CD1c-positive myeloid dendritic cell (primary cell): ENCODE measurements around the gene ZSCAN26.

ENCODE experiments used
- DNase-seq: peaks from one replicate; pipeline ENCODE4 v3.0.0-alpha.2; 2016; ENCODE audit errors: extremely low spot score

ZSCAN26 gene

DNA sequence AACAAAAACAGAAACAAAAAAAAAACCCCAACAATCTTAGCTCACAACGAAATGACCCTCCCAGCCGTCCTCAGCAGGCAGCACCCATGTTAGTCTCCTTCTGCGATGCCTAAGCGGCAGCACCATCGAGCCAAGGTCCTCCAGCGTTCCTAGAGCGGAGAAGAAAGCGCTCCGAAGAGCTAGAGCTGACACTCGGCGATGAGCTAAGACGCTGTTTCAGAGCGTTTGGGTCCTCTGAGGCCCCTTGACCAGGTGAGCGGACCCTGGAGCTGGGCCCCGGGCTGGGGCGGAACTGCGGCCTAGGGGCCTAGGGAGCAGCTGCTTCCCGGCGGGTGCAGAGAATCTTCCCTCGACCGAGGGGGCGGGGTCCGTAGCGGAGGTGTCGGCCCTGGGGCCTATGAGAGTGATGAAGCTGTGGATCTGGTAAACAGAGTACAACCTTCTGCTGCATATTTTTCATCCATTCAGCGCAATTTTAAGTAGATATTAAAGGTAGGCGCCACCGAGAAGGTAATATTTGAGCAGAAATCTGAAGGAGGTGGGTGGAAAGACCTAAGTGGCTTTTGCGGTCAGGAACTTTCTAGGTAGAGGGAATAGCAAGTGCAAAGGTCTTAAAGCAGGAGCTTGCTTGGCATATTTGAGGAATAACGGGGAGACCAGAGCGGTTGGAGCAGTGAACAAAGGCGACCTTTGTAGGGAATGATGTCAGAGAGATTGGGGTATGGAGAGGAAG, at the start of gene ZSCAN26:
TSS of gene ZSCAN26 (plus strand) at position 182 of the 733 bp plus-strand sequence. CDS start 4,777 bp downstream, outside the sequence.
- peak; percentile 83 for DNase-seq

DNA sequence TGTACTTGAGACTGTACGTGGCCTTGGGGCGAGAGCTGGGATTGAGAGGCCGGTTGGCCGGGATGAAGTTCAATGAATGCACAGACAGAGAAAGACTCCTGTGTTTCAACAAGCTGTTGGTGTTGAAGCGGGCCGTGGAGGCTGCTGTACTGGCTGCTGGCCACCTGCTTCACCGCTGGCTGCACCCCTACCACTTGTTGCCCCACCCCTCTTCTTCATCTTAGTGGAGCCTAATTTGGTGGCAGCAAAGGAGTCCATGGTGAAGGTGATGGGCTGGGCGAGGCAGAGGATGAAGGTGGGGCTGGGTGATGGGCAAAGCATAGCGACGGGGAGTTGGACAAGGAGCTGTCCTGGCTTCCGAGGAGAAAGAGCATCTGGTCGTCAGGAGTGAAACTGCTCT, 49.1 kb upstream of the ZSCAN26 start:
- no peak for DNase-seq

DNA sequence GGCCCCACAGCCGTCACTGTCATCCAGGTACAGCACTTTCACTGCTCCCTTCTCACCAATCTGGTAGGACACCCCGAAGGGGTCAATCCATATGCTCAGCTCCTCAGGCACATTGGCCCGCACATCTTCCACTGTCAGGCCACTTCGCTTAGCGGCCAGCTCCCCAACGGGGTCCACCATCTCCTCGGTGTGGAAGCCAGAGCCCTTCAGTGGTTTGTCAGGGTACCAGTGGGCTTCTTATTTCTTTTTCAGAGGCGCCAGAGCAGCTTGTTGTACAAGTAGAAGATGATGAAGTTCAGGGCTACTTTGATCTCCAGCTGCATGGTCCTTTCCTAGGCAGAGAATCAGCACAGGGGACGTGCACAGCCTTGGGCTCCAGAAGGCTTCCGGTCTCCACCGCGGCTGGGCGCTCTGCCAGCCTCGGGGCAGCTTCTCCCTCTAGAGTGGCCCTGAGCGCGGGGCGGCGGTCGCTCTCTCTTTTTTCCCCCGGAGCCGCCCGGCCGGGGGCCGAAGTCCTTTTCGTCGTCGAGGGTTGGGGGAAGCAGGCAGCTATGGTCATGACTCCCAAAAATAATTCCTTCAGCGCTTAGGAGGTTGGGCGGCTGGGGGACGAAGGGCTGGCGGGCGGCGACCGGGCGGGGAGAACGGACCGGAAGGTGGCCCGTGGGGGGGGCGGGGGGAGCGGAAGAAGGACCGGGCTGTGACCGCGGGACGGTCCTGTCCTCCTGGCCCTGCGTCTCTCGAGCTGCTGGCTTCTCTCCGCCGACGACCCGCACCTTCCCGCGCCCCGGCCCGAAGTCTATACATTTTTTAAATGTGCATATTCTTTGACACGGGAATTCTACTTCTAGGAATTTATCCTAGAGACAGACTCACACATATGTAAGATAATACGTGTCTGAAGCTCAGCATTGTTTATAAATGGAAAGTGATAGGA, 48.4 kb upstream of the ZSCAN26 start:
- peak; percentile 57 for DNase-seq

DNA sequence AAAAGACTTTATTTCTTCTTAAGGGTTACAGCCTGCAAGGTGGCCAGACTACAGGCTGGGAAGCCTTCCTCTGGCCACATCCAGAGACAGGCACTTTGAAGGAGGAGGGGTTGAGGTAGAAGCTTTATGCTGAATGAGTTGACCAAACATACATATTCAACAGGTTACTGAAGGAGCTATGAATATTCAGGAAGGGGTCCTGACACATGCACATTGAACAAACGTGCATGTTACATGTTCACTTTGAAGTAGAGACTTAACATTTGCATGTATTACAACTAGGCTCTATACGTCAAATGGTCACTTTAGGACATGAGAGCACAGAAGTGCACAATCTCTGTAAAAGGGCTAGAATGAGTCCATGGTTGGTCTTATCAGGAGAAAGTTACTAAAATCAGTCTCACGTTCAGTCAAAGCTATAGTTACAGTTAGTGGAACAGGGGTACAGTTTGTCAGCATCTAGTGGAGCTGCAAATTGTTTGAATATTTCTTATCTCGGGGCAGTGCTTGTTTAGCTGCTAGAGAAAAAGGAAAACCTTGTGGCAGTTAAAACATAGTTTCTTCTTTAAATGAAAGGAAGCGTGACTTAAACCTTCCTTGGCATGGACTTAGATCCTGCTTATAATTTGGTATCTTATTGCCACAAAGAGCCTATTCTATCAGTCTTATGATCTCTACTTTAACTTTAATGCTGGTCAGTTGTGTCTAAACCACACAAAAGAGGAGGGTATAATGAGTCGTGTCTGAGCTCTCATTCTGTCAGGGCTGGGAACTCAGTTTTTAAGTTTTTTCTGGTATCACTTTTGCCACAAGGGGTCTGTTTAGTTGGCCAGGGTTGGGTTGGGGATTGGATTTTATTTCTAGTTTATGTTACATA, 46.4 kb upstream of the ZSCAN26 start:
- DNase-seq = no peak

DNA sequence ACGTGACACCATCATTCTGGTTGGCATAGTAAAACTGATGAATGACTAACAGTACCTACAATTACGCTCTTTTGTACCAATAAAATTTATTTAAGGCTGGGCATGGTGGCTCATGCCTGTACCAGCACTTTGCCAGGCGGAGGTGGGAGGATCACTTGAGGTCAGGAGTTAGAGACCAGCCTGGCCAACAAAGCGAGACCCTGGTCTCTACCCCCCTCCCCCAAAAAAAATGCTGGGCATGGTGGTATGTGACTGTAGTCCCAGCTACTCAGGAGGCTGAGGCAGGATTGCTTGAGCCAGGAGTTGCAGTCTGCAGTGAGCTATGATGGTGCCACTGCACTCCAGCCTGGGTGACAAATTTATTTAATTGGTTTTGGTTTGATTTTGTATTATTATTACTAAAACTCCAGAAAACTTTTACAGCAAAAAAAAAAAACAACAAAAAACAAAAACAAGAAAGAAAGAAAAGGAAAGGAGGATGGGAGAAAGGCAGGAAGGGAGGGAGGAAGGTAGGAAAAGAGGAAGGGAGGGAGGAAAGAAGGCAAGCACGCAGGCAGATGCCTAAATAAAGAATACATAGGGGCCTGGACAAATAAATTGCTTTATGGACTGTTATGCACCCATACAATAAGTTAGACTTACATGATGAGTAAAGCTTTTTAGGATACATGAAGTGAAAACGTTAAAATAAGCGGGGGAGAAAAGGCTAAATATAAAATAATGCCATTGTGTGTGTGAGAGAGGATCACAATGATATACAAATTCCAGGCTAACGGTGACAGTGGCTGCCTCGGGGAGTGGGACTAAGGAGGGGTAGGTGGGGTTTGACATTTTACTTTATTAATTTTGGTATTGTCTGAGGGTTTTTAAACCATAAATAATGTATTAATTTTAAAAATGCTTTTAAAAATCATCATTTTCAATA, 42.5 kb upstream of the ZSCAN26 start:
- DNase-seq = no peak

DNA sequence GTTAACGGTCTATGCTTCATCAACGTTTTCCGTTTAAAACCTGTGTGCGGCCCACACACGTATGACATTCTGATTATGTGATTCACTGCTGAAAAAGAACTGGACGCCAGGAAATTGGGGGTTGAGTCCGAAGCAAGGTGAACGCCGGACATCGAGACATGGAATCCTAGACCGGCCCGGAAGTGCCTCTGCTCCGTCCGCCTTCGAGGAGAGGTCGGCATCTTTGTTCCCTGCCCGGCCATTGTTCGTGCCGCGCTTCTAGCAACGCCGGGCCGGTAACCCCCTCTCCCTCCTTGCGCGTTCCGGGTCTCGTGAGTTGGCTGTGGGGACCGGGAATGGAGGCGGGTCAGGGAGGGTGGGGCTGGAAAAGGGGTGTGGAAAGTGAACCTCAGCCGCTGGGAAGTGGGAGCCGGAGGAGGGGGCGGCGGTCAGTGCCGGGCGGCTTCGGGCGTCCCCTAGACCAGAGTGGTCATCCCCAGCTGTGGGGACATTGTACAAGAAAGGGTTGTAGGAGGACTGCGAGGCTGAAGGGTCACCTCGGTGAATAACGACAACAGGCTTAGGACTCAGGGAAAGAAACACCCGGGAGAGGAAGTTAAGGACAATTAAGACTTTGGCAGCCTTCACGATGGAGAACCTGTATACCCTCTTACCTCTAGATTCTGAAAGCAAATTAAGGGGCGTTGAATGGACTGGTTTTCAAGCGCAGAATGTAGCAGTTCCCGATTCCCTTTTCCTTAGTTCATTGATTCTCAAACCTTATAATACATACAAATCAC, 41.7 kb upstream of the ZSCAN26 start, which contains the start of gene ZSCAN9:
TSS of gene ZSCAN9 (plus strand) at position 220 of the 779 bp plus-strand sequence. CDS start 1,810 bp downstream, outside the sequence.
- peak; percentile 85 for DNase-seq

DNA sequence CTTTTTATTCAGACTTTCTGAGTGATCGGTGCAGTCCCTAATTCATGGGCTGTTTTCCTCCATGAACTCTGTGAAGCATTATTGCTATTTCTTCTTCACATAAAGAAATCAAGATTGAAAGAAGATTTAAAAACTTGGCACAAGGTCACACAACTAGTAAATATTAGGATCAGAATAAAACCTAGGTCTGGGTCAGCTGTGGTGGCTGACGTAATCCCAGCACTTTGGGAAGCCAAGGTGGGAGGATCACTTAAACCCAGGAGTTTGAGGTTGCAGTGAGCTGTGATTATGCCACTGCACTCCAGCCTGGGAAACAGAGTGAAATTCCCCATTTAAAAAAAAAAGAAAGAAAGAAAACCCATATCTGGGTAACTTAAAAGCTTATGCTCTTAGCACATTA, 40.5 kb upstream of the ZSCAN26 start:
- DNase-seq = no peak

DNA sequence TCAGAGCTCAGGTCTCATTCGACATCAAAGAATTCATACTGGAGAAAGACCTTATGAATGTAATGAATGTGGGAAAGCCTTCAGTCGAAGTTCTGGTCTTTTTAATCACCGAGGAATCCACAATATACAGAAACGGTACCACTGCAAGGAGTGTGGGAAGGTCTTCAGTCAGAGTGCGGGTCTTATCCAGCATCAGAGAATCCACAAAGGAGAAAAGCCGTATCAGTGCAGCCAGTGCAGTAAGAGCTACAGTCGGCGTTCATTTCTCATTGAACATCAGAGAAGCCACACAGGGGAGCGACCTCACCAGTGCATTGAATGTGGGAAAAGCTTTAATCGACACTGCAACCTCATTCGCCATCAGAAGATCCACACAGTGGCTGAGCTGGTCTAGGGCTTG, 34.2 kb upstream of the ZSCAN26 start:
- no peak for DNase-seq

DNA sequence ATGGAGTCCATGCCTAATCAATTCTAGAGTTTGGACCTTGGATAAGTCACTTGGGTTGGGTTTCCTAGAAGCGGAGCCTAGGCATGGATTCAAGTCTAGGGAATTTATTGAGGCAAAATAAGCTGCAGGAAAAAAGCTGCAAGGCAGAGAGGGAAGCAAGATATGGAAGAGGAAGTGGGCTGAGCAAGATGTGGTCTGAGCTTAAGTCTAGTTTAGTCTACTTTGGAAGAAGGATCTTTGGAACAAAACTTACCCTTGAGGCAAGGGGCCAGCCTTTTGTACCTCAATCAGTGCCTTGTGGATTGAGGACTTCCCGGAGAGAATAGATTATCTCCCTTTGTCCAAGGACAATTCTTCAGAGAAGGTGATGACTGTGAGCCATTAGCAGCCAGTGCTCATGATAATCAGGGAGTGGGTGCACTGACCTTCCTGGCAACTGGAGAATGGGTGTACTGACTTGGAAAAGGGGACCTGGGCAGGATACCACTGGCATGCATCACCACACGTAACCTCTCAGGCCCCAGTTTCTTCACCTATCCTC, 31.0 kb upstream of the ZSCAN26 start:
- DNase-seq = peak; percentile 22

DNA sequence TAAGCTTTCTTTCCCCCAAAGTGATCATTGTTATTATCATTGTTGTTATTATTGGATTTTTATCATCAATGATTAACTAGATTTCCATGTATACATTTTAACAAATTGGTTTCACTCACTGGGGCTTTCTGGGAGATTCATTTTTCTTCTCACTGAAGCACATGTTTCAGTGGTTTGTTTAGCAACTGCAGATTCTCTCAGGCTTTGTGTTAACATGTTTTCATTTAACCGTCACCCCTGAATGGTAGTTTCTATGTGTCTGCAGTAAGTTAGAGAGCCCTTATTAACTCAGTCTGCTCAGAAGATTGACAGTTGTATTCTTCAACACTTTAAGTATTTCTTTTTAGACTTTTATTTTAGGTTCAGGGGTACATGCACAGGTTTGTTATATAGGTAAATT, 27.3 kb upstream of the ZSCAN26 start:
- no peak for DNase-seq

DNA sequence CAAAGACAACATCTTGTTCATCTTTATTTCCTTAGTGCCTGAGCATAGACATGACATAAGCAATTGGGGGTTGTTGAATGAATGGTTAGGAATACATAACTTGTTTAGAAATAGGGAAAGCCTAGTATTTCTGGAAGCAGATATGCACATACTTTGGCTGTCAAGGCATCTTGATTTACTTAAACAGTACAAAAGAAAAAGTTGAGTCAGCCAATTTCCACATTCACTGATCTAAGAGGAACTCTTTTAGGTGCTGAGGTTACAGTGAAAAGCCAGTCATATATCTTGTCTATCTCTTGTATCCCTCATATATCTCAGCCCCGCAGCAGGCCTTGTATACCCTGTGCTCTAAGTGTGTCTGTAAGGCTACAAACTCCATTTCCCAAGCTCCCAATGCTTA, 26.5 kb upstream of the ZSCAN26 start:
- no peak for DNase-seq

DNA sequence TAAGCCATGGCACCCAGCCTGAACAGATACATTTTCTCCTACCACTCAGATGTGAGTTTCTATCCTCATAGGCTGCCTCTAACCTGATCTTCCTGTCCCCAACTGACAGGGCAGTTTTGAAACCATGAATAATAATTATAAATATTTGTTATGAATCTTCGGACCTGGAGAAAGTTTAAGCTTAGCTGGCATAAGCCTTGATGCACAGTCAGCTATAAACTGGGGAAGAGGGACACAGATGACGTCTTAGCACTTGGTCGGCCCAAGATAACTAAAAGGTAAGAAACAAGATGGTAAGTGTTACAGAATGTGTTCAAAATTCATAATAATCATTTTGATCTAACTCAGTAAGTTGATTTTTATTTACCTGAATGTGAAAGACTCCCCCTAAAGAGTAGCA, 23.0 kb upstream of the ZSCAN26 start:
- no peak for DNase-seq

DNA sequence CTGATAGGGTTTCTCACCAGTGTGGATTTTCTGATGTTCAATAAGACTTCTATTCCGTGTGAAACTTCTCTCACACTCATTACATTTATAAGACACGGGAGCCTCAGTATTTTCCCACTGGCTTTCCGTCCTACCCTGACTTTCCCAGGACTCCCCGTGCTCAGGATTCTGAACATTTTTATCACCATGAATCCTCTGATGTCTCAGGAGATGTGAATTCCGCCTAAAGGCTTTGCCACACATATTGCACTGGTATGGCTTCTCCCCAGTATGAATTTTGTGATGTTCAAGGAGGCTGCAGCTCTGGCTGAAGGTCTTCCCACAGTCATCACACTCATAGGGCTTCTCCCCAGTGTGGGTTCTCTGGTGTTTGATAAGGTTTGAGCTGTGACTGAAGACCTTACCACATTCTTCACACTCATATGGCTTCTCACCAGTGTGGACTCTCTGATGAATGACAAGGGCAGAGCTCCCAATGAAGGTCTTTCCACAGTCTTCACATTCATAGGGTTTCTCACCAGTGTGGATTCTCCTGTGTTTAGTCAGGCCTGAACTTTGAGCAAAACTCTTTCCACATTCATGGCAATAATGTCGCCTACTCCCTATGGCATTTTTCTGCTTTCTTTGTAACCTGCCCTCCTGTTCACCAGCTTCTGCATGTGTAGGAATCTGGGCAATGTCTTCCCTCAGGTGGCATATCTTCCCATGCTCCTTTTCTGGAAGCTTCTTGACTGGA, 21.6 kb upstream of the ZSCAN26 start:
- no peak for DNase-seq

DNA sequence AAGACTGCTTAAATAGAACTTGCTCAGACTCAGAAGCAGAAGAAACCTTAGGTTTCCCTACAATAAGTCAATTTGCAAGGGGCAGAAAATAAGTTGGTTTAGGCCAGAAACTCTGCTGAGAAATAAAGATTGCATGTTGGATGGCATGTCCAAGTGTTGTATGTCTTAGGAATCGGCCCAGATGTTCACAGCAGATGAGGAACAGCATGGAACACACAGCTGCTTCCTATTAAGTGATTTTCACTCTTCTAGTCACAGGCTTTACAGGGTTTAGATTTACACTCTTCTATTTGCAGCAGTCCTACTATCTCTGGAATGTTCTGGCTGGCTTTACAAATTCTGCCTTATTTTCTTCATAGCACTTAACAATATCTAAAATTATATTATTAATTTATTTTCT, 18.0 kb upstream of the ZSCAN26 start:
- no peak for DNase-seq

DNA sequence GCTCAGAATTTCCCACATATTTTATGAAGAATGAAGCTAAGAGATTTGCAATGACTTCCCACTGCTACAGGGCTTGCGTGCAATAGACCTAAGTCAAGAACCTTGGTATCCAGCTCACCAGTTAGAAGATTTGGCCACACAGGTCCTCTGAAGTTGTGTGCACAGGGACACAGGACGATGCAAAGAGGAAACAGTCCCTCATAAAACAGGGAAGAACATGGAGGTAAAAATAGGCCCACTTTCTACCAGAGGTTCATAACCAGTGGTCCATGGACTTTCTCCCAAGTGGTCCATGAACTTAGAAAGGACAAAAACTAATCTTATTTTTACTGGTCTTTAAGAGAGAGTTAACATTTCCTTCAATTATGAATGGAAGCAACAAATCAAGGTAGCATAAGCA, 16.2 kb upstream of the ZSCAN26 start:
- no peak for DNase-seq

DNA sequence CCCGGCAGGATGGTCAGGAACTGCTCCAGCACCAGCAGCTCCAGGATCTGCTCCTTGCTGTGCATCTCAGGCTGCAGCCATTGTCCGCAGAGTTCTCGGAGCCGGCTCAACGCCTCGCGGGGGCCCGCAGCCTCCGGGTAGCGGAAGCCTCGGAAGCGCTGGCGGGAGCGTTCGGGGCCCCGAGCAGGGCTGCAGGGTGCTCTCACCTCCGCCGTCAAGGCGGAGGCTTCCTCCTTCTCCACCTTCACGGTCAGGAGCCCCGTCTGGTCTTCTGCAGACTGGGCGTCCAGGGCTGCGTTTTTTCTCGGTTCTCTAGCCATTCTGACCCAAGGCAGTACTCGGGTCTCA, 15.3 kb upstream of the ZSCAN26 start:
- peak; percentile 20 for DNase-seq

DNA sequence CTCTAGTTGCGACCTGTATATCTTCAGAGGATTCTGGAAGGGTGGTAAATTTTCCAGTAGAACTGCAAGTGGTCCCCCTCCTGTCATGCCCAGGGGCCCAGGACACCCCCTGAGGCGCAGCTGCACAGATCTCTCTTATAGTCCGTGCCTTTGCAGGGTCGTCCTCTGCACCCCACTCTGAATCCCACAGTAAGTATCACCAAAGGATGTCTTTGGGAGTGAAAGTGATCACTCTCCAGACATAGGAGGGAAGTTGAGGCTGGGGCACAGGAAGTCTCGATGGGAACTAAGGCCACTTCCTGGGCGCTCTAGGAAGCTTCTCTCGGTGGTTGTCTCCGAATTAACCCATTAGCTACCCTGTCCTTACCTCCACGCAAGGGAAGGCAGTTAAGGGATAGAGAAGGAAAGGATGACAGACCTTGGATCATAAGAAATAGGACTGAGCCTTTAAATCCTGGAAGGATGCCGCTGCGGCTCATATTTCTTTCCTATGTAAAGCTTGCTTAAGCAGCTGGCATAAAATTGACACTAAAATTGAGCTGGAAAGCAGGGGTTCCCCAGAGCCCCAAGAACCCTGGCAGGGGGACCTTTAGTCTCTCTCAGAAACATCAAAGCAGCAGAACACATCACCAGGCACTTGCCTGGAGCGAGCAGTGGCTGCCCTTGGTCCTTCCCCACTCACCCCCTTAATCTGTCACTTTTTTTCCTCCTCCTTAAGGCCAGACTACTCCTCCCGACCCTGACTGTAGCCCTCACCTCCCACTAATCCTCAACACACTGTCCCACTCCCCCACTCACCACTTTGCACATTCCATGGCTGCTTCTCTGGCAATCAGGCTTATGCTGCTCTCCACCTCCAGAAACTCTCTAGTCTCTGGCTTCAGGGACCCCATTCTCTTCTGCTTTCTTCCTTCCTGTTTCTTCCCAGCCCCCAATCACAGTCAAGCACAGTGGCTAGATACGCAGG, 14.7 kb upstream of the ZSCAN26 start, which contains the start of gene ZKSCAN4:
TSS of gene ZKSCAN4 (minus strand) at position 261 of the 967 bp plus-strand sequence. CDS start 289 bp downstream, outside the sequence.
- DNase-seq = peak; percentile 80

DNA sequence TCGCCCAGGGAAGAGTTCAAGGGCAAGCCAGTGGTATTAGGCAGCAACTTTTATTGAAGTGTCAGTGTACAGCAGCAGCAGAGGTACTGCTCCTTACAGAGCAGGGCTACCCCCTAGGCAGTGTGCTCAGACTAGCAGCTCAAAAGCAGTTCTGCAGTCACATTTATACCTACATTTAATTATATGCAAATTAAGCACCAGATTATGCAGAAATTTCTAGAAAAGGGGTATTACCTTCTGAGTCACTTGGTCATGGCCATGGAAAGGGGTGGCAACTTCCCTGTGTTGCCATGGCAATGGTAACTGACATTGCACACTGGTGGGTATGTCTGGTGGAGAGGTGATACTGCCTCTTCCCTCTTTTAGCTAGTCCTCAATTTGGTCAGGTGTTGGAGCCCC, 12.8 kb upstream of the ZSCAN26 start:
- DNase-seq = peak; percentile 18
